NCI-H748 treated with DMSO at 0.1 percent for 48 hours (cell line): ENCODE measurements around the gene OTUB1.

Source experiments
- DNase-seq: peaks from one replicate; lab custom pipeline; 2025; lab: John Stamatoyannopoulos, UW

OTUB1 gene

DNA sequence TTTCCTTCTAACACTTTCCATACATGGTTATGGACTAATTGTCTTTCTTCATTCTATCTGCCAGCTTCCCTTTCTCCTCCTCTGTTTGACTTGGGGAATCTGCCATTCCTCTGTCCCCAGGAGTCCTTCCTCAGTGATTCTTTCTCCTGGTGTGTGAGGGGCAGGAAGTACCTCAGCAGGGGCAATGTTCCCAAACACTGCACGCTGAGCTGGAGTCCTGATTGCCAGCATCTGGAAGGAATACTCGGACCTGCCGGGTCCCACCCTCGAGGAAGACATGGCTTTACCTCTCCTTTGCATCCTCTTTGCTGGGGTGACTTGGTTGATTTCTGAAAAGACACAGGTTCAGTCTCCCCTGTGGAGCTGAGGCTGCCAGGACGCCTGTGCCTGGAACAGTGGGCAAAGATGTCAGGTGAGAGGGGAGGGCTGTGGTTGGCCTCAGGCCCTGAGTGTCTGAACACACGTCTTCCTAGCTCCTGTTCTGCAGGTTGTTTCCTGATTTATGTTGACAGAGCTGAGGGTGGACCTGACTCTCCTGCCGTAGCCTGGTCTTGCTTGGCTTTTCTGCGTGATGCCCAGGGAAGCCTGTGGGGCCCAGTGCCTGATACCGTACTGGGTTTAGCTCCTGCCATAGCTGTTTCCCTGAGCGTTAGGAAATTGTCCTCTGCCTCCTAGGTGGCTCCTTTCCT is 7.5 kb upstream of the OTUB1 start:
- DNase-seq, result no peak

- no peak for DNase-seq
Observed at GRCh38 chr11:63979426-63979825, 6.8 kb upstream of the OTUB1 start.

- no peak for DNase-seq
Observed at GRCh38 chr11:63985812-63986155, 454 bp upstream of the OTUB1 start.

DNA sequence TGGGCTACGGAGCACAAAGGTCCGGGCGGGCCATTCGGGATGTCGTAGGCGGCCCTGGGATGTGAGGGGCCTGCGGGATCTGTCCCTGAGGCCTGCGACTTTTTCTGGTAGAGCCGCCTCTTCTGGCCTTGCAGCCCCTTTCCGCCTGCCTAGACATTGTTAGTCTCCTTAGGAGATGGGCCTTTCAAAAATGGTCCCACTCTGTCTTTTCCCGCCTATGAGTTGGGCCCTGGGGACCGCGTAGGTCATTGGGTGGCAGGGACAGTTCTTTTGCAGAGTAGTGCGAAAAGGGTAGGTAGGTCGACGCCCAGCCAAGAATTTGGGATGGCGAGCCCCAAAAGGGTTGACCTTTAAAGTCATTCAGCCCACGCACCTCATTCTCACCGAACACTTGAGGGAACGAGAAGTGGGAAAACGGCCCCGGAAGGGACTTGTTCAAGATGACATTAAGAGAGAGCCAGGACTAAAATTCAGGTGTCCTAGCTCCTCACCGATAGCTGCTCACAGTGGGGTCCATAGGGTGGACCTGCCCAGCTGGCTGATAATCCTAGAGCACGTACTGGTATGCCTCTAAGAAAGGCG is 785 bp downstream of the OTUB1 start:
- DNase-seq, result no peak

- no peak for DNase-seq
Observed at GRCh38 chr11:63991558-63991957, 5.3 kb downstream of the OTUB1 start.

- DNase-seq, result no peak
Observed at GRCh38 chr11:63993100-63993499, 6.9 kb downstream of the OTUB1 start.

DNA sequence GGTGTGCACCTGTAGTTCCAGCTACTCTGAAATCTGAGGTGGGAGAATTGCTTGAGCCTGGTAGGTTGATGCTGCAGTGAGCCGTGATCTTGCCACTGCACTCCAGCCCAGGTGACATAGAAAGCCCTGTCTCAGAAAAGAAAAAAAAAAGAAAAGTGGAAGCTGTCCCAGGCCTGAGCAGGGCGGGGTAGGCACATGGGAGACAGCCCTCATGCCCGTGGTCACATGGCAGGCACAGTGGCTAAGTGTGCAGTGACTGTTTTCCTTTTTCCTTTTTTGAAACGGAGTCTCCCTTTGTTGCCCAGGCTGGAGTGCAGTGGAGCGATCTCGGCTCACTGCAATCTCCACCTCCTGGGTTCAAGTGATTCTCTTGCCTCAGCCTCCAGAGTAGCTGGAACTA is 7.8 kb downstream of the OTUB1 start:
- DNase-seq, result no peak

DNA sequence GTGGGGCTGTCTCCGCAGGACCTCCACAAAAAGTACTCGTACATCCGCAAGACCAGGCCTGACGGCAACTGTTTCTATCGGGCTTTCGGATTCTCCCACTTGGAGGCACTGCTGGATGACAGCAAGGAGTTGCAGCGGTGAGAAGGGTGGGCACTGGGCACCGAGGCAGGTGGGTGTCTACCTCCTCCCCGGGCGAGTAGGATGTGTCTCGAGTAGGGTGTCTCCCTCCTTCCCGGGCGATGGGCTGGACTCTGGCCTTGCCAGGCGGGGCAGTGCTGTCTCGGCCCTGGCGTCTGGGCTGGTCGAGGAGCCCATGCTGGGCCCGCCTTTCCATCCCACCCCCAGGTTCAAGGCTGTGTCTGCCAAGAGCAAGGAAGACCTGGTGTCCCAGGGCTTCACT is 10.3 kb downstream of the OTUB1 start:
- no peak for DNase-seq

DNA sequence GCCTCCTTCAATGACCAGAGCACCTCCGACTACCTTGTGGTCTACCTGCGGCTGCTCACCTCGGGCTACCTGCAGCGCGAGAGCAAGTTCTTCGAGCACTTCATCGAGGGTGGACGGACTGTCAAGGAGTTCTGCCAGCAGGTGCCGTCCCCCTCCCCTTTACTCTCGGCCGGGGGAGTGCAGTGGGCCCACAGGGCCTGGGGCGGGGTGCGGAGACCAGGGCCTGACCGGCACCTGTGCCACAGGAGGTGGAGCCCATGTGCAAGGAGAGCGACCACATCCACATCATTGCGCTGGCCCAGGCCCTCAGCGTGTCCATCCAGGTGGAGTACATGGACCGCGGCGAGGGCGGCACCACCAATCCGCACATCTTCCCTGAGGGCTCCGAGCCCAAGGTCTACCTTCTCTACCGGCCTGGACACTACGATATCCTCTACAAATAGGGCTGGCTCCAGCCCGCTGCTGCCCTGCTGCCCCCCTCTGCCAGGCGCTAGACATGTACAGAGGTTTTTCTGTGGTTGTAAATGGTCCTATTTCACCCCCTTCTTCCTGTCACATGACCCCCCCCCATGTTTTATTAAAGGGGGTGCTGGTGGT is 11.0 kb downstream of the OTUB1 start:
- DNase-seq, result no peak

GRCh38 chr11:63997801-63998337 is 11.6 kb downstream of the OTUB1 start:
- no peak for DNase-seq

GRCh38 chr11:63998558-63999348 is 12.5 kb downstream of the OTUB1 start:
- no peak for DNase-seq

GRCh38 chr11:63999349-64000025 is 13.2 kb downstream of the OTUB1 start:
- peak; percentile 11 for DNase-seq

- DNase-seq, result no peak
Observed at GRCh38 chr11:64000026-64000739, 13.9 kb downstream of the OTUB1 start.

DNA sequence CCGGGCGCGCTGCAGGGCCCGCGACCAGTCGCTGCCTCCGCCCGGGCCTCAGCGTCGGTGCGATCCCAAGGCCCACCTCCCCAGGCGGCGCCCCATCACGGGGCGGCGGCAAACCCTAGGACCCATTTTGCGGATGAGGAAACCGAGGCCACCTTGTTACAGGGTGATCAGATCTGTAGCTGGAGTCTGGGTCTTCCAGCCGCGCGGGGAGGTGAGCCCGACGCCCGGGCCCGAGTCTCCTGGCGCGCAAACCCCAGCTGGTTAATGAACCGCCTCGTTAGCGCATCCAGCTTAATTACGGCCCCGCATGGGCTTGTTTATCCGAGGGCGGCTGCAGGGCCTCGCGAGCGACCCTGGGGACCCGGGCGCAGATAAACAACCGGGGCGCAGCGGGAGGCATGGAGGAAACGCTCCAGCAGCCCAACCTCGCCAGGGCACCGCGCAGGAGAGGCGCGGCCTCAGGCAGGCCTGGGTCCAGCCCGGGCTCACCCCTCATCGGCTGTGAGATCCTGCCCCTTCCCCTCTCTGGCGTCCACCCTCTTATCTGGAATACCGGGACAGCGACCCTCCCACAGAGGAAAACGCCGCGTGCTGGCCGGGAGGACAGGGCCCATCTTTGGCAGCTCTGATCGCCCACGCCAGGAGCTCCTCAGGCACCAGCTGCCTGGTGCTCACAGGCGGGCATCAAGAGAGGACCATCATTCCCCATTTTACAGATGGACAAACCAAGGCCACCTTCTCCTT is 14.7 kb downstream of the OTUB1 start:
- no peak for DNase-seq

DNA sequence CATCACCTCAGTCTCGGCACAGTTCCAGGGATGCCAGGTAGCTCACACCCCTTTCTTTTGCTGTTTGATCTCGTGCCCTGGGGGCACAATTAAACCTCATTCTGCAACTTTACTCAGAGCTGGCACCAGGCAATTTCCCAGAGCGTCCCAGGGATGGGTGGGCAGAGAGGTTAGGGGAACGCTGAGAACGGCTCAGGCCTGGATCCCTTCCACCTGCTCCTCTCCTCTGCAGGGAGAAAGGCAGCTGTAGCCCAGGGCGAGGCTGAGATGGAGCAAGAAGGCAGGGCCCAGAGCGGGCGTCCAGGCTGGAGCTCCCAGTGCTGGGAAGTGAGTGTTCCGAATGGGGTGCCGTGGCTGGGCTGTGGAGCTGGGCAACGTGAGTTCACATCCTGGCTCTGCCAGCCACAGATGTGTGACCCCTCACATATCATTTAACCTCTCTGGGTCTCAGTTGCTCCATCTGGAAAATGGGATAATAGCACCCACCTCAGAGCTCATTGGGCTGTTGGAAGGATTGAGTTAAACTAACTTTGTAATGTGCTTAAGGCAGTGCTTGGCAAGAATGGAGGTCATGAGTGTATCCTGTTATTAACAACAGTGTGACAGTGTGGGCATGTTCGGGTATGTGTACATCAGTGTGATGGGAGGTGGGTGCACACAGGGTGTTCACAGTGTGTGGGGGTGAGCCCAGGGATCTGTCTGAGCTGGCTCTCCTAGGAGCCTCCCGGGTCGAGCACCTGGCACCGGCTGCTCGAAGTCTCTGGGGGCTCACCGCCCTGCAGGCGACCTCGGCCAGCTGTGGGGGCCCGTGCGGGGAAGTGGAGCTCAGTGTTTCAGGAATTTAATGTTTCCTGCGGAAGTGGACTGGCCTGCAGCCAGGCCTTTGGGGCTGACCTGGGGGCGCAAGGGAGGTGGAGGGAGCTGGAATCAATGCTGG is 15.5 kb downstream of the OTUB1 start:
- no peak for DNase-seq

DNA sequence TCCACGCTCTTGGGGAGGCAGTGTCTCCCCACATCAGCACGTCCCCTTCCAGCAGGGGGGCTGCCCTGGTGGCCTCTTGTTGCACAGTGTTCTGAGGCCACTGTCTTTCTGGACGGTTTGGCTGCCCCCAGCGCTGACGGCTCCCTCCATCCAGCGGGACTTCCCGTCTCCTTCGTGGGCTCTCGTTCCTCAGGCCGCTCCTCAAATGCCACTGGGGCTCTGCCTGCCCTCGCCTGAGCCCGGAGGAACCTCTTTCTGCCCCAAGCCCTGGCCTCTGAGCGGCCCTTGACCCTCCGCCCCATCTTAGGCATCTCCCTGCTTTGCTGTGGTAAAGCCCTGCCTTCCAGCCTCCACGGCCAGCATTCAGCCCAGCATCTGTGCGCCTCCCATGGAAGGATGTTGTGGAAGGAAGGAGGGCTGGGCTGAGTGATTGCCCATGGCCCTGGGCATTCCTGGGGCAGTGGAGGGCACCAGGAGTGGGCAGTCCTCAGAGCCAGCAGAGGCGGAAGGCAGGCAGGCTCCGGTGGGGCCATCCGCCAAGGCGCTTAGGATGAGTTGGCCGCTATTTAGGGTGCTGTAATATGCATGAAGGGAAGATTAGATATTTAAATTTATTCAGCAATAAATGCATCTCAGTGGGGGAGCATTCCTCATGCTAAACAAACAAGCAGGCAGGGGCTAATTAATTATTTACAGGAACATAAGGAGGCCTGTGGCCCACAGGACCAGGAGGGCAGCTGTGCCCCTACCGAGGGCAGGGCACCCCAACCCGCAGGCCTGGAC is 17.8 kb downstream of the OTUB1 start:
- DNase-seq, result no peak

DNA sequence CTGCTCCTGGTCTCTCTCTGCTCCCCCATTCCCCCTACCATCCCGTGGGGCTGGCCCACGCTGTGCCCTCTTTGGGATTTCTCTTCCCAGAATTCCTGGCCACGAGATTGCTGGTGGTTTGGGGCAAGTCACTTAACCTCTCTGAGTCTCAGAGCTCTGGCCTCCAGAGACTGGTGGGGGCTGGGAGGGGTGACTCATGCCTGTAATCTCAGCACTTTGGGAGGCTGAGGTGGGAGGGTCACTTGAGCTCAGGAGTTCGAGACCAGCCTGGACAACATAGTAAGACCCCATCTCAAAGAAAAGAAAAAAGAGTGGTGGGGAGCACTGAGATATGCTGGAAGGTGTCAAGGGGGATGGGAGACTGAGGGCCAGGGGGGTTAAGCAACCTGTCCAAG is 18.3 kb downstream of the OTUB1 start:
- no peak for DNase-seq

- no peak for DNase-seq
Observed at GRCh38 chr11:64005691-64006090, 19.5 kb downstream of the OTUB1 start.

DNA sequence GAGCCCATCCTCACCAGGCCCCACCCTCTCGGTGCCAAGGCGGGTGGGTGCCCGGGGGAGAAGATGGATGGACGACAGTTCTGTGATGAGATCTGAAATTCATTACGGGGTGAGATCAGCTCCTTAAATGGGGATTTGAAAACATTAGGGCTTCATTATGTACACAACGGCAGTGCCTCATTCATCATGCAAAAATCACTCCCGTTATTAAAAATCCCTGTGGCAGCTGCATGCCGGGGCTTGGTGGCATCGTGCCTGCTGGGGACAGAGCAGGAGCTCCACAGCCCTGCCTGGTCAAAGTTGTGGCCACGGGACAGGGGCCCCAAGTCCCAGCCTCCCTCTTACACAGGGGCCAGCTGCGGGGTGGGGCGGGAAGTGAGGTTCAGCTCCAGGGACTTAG is 20.2 kb downstream of the OTUB1 start:
- no peak for DNase-seq
